Measurements from ENCODE around the gene NLGN4Y.

GRCh38 chrY:14679181-14679580 is 154.9 kb downstream of the NLGN4Y start:
- TF ChIP-seq CTCF (IDR thresholded peaks at IDR 0.05) (no peak), POLR2A (IDR thresholded peaks at IDR 0.05) (no peak)
